ENCODE measurements around the gene MSANTD1. TPM values are rescaled to one million over a fixed set of nuclear protein-coding genes. Genes with fewer than 3 reads are reported as not detected.
A peak's percentile ranks its signal among the peaks of the same experiment; 100 is the strongest.

Gene MSANTD1
- total RNA-seq, 1 experiment from 2014 or later, result 0.95 TPM

DNA sequence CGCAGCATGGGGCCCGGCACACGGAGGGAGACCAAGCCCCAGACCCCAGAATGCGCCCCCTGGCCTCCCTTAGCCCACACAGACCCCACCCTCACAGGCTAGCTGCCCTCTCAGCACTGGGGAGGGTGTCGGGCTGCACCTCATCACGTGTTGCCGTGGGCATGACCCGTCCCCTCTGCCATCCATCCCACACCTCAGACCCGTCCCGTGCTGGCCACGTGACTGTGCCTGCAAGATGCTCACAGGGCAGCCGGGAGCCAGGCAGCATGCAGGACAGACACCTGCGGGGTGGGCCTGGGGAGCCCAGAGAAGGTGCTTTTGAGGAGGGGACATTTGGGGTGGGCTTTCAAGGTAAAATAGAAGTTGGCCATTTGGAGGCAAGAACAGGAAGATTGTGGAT, 4.8 kb downstream of the MSANTD1 start:
- intact Hi-C loops (cut with micrococcal nuclease; ENCODE audit: unreplicated experiment), result no loop called here
- DNase-seq, result peak in 1 of 2 experiments; percentile 23
- H3K4me3 Mint-ChIP-seq (ENCODE audit: unreplicated experiment), result no peak overlapping the region
- H3K27me3 Mint-ChIP-seq (ENCODE audit: insufficient read depth, unreplicated experiment), result no peaks in the 10 kb centered on the region
- H3K4me1 ChIP-seq, result no peaks in the 10 kb centered on the region
- no peaks in the 10 kb centered on the region for H3K36me3 ChIP-seq (ENCODE audit: control insufficient read depth, insufficient read depth, low read length)
- no peaks in the 10 kb centered on the region for H3K27me3 ChIP-seq (replicated peaks; ENCODE audit: control insufficient read depth, insufficient read depth, low read length)
- TF ChIP-seq, protein P1, sequence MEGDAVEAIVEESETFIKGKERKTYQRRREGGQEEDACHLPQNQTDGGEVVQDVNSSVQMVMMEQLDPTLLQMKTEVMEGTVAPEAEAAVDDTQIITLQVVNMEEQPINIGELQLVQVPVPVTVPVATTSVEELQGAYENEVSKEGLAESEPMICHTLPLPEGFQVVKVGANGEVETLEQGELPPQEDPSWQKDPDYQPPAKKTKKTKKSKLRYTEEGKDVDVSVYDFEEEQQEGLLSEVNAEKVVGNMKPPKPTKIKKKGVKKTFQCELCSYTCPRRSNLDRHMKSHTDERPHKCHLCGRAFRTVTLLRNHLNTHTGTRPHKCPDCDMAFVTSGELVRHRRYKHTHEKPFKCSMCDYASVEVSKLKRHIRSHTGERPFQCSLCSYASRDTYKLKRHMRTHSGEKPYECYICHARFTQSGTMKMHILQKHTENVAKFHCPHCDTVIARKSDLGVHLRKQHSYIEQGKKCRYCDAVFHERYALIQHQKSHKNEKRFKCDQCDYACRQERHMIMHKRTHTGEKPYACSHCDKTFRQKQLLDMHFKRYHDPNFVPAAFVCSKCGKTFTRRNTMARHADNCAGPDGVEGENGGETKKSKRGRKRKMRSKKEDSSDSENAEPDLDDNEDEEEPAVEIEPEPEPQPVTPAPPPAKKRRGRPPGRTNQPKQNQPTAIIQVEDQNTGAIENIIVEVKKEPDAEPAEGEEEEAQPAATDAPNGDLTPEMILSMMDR (IDR thresholded peaks at IDR 0.05; ENCODE audit: insufficient read depth in 1 of 2, low read depth in 1 of 2, low read length in 1 of 2, severe bottlenecking in 1 of 2, unreplicated experiment in 1 of 2), result no peak
- no peak overlapping the region for H3K4me3 ChIP-seq (ENCODE audit: low read depth, low read length)
- no peaks in the 10 kb centered on the region for H3K4me1 Mint-ChIP-seq (ENCODE audit: low read depth, unreplicated experiment)
- H3K36me3 Mint-ChIP-seq (ENCODE audit: insufficient read depth, unreplicated experiment), result no peaks in the 10 kb centered on the region
- no TSS peak for BruUV-seq (replicated peaks)
- no peaks in the 10 kb centered on the region for H3K9me3 ChIP-seq
- CTCF ChIA-PET, result no interaction called here
- no peak overlapping the region for H3K27ac Mint-ChIP-seq (ENCODE audit: unreplicated experiment)
- no peaks in the 10 kb centered on the region for H3K9me3 Mint-ChIP-seq (ENCODE audit: unreplicated experiment)
- POLR2A ChIA-PET, result no interaction called here

DNA sequence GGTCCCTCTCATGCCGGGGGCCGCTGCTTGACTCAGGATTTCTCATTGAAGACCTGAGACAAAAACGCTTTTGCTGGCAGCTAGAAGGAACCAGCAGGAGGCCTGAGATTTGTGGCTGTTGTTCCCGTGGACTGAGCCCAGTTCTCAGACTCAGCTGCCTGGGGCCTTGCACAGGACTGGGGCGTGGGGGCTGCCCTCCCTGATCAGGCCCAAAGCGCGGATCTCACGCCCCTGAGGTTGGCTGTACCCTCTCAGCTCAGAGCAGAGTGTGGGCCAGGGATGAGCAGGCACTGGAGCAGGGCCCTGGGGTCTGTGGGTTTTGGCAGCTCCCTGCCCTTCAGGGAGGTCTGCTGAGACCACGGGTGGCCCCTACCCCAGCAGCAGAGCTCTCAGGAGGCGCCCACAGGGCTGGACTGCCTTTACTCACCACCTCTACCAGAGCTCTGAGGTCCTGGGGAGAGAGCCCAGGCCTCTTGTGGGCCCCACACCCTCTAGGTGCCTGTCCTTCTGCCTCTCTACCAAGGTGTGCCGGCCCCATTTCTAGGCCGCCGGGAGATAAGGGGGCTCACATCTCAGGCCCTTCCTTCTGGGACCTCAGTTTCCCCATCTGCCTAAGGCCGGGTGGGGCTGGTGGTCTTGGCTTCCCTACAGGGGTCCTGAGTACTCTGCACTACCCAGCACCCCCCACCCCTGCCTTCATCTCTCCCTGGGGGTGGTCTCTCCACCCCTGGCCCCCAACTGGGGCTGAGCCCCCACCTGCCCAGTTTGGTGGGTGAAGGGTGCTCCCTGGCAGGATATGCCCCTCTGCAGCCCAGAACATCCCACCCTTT, 5.6 kb downstream of the MSANTD1 start:
- DNase-seq, result peak in 1 of 2 experiments; percentile 26
- H3K27me3 ChIP-seq (replicated peaks; ENCODE audit: control insufficient read depth, insufficient read depth, low read length), result no peaks in the 10 kb centered on the region
- H3K4me3 Mint-ChIP-seq (ENCODE audit: unreplicated experiment), result no peak overlapping the region
- no peaks in the 10 kb centered on the region for H3K36me3 Mint-ChIP-seq (ENCODE audit: insufficient read depth, unreplicated experiment)
- intact Hi-C loops (cut with micrococcal nuclease; ENCODE audit: unreplicated experiment), result no loop called here
- no peak overlapping the region for H3K4me3 ChIP-seq (ENCODE audit: low read depth, low read length)
- no peaks in the 10 kb centered on the region for H3K9me3 ChIP-seq
- ChIA-PET POLR2A (no interaction called here), CTCF (no interaction called here)
- no peaks in the 10 kb centered on the region for H3K36me3 ChIP-seq (ENCODE audit: control insufficient read depth, insufficient read depth, low read length)
- no TSS peak for BruUV-seq (replicated peaks)
- H3K4me1 Mint-ChIP-seq (ENCODE audit: low read depth, unreplicated experiment), result no peaks in the 10 kb centered on the region
- H3K27ac Mint-ChIP-seq (ENCODE audit: unreplicated experiment), result no peak overlapping the region
- H3K4me1 ChIP-seq, result no peaks in the 10 kb centered on the region
- H3K9me3 Mint-ChIP-seq (ENCODE audit: unreplicated experiment), result no peaks in the 10 kb centered on the region
- H3K27me3 Mint-ChIP-seq (ENCODE audit: insufficient read depth, unreplicated experiment), result no peaks in the 10 kb centered on the region
- TF ChIP-seq, protein P1 (IDR thresholded peaks at IDR 0.05; ENCODE audit: insufficient read depth in 1 of 2, low read depth in 1 of 2, low read length in 1 of 2, severe bottlenecking in 1 of 2, unreplicated experiment in 1 of 2), result no peak

DNA sequence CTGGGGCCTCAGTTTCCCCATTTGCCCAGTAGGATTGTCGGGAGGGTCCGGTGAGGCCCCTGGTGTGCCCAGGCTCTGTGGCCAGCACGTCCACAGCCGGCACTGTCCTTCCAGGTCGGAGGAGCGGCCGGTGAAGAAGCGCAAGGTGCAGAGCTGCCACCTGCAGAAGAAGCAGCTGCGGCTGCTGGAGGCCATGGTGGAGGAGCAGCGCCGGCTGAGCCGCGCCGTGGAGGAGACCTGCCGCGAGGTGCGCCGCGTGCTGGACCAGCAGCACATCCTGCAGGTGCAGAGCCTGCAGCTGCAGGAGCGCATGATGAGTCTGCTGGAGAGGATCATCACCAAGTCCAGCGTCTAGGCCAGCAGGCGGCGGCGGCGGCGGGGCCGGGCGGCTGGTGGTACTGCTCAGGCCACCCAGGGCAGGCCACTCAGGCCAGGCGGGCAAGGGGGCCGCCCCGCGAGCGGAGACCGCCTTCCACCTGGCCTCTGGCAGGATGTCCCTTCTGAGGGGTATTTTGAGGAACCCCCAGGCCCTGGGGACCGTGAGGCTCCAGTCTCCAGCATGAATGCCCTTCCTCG, 6.7 kb downstream of the MSANTD1 start:
- H3K9me3 ChIP-seq, result no peaks in the 10 kb centered on the region
- ChIA-PET CTCF (no interaction called here), POLR2A (no interaction called here)
- no peaks in the 10 kb centered on the region for H3K36me3 ChIP-seq (ENCODE audit: control insufficient read depth, insufficient read depth, low read length)
- Mint-ChIP-seq H3K9me3 (ENCODE audit: unreplicated experiment) (no peaks in the 10 kb centered on the region), H3K4me3 (ENCODE audit: unreplicated experiment) (no peak overlapping the region), H3K27me3 (ENCODE audit: insufficient read depth, unreplicated experiment) (no peaks in the 10 kb centered on the region), H3K4me1 (ENCODE audit: low read depth, unreplicated experiment) (no peaks in the 10 kb centered on the region), H3K36me3 (ENCODE audit: insufficient read depth, unreplicated experiment) (no peaks in the 10 kb centered on the region), H3K27ac (ENCODE audit: unreplicated experiment) (no peak overlapping the region)
- no peak overlapping the region for H3K4me3 ChIP-seq (ENCODE audit: low read depth, low read length)
- no TSS peak for BruUV-seq (replicated peaks)
- H3K4me1 ChIP-seq, result no peaks in the 10 kb centered on the region
- DNase-seq, result peak in 1 of 2 experiments; percentile 17
- TF ChIP-seq, protein P1 (IDR thresholded peaks at IDR 0.05; ENCODE audit: insufficient read depth in 1 of 2, low read depth in 1 of 2, low read length in 1 of 2, severe bottlenecking in 1 of 2, unreplicated experiment in 1 of 2), result no peak
- intact Hi-C loops (cut with micrococcal nuclease; ENCODE audit: unreplicated experiment), result no loop called here
- no peaks in the 10 kb centered on the region for H3K27me3 ChIP-seq (replicated peaks; ENCODE audit: control insufficient read depth, insufficient read depth, low read length)

All from Caco-2 (cell line).